ENCODE data around the gene BTBD3. TPM values are rescaled to one million over a fixed set of nuclear protein-coding genes. Genes with fewer than 3 reads are reported as not detected.

The BTBD3 gene
- total RNA-seq, 1 experiment from 2014 or later, result 21.6 TPM

DNA sequence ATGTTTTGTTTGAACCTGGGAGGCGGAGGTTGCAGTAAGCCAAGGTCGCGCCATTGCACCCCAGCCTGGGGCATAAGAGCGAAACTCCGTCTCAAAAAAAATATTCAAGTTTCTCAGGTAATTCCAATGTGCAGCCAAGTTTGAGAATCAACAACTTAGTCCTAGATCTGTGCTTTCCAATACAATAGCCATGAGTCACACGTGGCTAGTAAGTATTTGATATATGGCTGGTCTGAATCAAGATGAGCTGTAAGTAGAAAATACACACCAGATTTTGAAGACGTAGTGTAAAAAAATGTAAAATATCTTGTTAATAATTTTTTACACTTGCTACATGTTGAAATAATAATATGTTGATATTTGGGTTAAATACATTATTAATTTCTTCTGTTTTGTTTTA is 35.0 kb upstream of the BTBD3 start:
- Histone ChIP-seq H3K9me3 (ENCODE audit: low read length) (no peaks in the 10 kb centered on the region), H3K79me2 (ENCODE audit: low read length) (no peaks in the 10 kb centered on the region), H4K20me1 (ENCODE audit: low read length) (no peaks in the 10 kb centered on the region), H3F3A (ENCODE audit: low read length, unreplicated experiment) (no peaks in the 10 kb centered on the region), H3K4me1 (ENCODE audit: insufficient read depth, low read length) (0 out of 2 replicates have a peak, but pooled peaks cover 4% of the 10 kb centered on the region), H2AFZ (ENCODE audit: low read length) (no peak overlapping the region), H3K4me3 (ENCODE audit: low read length) (no peak overlapping the region), H3K36me3 (ENCODE audit: low read depth, low read length) (no peaks in the 10 kb centered on the region), H3K9me2 (replicated peaks; ENCODE audit: low read length) (no peaks in the 10 kb centered on the region), H3K27ac (ENCODE audit: low read length) (no peak overlapping the region), H3K9ac (ENCODE audit: low read length) (no peak overlapping the region), H3K4me2 (ENCODE audit: low read length) (peak overlapping the region; percentile 21; the same call in 1 of the 2 replicates), H3K27me3 (ENCODE audit: low read length) (no peaks in the 10 kb centered on the region)
- peak; percentile 55 for DNase-seq
- intact Hi-C loops (cut with micrococcal nuclease), result no loop called here
- ChIA-PET POLR2A (ENCODE audit: unreplicated experiment) (no interaction called here), CTCF (interaction anchor here (0.5 kb wide), 1 partner anchor 763 kb away, joined by 3 read pairs; no protein-coding TSS in a partner anchor)
- TF ChIP-seq, protein P1, sequence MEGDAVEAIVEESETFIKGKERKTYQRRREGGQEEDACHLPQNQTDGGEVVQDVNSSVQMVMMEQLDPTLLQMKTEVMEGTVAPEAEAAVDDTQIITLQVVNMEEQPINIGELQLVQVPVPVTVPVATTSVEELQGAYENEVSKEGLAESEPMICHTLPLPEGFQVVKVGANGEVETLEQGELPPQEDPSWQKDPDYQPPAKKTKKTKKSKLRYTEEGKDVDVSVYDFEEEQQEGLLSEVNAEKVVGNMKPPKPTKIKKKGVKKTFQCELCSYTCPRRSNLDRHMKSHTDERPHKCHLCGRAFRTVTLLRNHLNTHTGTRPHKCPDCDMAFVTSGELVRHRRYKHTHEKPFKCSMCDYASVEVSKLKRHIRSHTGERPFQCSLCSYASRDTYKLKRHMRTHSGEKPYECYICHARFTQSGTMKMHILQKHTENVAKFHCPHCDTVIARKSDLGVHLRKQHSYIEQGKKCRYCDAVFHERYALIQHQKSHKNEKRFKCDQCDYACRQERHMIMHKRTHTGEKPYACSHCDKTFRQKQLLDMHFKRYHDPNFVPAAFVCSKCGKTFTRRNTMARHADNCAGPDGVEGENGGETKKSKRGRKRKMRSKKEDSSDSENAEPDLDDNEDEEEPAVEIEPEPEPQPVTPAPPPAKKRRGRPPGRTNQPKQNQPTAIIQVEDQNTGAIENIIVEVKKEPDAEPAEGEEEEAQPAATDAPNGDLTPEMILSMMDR (conservative IDR thresholded peaks at IDR 0.05; ENCODE audit: low read depth, low read length), result no peak
- TF ChIP-seq EZH2phosphoT487 (IDR thresholded peaks at IDR 0.05; ENCODE audit: borderline replicate concordance, low read length) (no peak), EZH2 (IDR thresholded peaks at IDR 0.05; ENCODE audit: low read length, unreplicated experiment) (no peak)
- ATAC-seq, result 0 out of 2 replicates have a peak, but pooled peaks have one; percentile 24
- BruUV-seq (replicated peaks), result no TSS peak

DNA sequence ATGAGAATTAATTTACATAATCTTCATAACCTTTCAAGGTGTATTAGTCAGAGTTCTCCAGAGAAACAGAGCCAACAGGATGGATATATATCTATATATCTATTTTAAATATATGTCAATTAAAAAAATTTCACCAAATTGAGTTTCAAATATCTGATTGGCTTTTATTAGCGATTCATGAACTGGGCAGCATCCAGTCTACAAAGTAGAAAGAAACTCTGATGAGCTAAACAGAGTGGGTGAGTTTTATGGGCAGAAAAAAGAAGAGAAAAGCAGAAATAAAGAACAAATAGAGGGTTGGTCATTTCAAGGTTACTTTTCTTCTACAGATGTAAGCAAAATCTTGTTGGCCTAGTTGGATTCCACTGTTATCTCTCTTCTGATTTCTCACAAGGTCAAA is 29.0 kb upstream of the BTBD3 start:
- Histone ChIP-seq H3K4me1 (ENCODE audit: insufficient read depth, low read length) (peaks cover 13% of the 10 kb centered on the region), H3K27ac (ENCODE audit: low read length) (no peak overlapping the region), H3K9me2 (replicated peaks; ENCODE audit: low read length) (no peaks in the 10 kb centered on the region), H3F3A (ENCODE audit: low read length, unreplicated experiment) (no peaks in the 10 kb centered on the region), H3K4me3 (ENCODE audit: low read length) (no peak overlapping the region), H3K27me3 (ENCODE audit: low read length) (no peaks in the 10 kb centered on the region), H2AFZ (ENCODE audit: low read length) (no peak overlapping the region), H3K36me3 (ENCODE audit: low read depth, low read length) (no peaks in the 10 kb centered on the region), H3K9me3 (ENCODE audit: low read length) (no peaks in the 10 kb centered on the region), H3K79me2 (ENCODE audit: low read length) (peaks cover 25% of the 10 kb centered on the region), H4K20me1 (ENCODE audit: low read length) (peaks cover 8% of the 10 kb centered on the region; the same call in 1 of the 2 replicates), H3K4me2 (ENCODE audit: low read length) (no peak overlapping the region), H3K9ac (ENCODE audit: low read length) (no peak overlapping the region)
- intact Hi-C loops (cut with micrococcal nuclease), result no loop called here
- TF ChIP-seq EZH2phosphoT487 (IDR thresholded peaks at IDR 0.05; ENCODE audit: borderline replicate concordance, low read length), result no peak
- TF ChIP-seq, protein P1 (conservative IDR thresholded peaks at IDR 0.05; ENCODE audit: low read depth, low read length), result no peak
- no peak for TF ChIP-seq EZH2 (IDR thresholded peaks at IDR 0.05; ENCODE audit: low read length, unreplicated experiment)
- no peak for ATAC-seq
- POLR2A ChIA-PET (ENCODE audit: unreplicated experiment), result no interaction called here
- no TSS peak for BruUV-seq (replicated peaks)
- no peak for DNase-seq
- CTCF ChIA-PET, result no interaction called here

DNA sequence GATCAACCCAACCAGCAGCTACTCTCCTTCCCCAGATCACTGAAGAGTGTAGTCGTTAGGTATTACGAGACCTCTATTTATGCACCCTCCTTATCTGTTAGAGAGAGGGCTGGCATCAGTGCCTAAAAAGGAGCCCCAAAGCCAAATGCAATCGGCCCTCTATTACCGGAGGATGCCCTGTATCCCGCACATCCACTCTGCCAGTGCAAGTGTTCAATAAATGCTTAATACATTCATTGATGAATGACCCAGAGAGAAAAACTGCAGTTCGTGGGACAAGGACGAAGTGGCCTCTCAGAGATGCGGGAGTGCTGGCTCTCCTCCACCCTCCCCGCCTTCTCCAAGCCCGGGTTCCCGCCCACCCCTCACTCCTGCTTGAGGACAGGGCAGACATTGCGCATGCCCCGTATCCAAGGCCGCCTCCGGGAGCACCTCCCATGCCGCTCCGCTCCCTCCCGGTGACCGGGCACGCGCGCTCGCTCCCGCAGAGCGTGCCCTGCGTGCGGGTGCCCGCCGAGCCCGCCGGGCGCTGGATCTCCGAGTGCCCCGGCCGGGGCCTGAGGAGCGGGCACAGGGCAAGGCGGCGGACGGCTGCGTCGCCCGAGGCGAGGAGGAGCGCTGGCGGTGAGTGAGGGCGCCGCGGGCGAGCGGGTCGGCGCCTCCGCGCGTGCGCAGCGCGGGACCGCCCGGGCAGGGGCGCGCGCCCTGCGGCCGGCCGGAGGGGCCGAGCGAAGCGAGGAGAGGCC is 27.2 kb upstream of the BTBD3 start:
- Histone ChIP-seq H2AFZ (ENCODE audit: low read length) (peak overlapping the region; percentile 93), H3K27ac (ENCODE audit: low read length) (peak overlapping the region; percentile 55), H3F3A (ENCODE audit: low read length, unreplicated experiment) (no peaks in the 10 kb centered on the region), H3K79me2 (ENCODE audit: low read length) (peaks cover 44% of the 10 kb centered on the region), H3K4me3 (ENCODE audit: low read length) (peak overlapping the region; percentile 82), H3K4me2 (ENCODE audit: low read length) (peak overlapping the region; percentile 96), H3K9me2 (replicated peaks; ENCODE audit: low read length) (no peaks in the 10 kb centered on the region), H3K4me1 (ENCODE audit: insufficient read depth, low read length) (peaks cover 24% of the 10 kb centered on the region), H3K9me3 (ENCODE audit: low read length) (no peaks in the 10 kb centered on the region), H3K36me3 (ENCODE audit: low read depth, low read length) (no peaks in the 10 kb centered on the region), H4K20me1 (ENCODE audit: low read length) (peaks cover 14% of the 10 kb centered on the region; the same call in 1 of the 2 replicates), H3K27me3 (ENCODE audit: low read length) (no peaks in the 10 kb centered on the region), H3K9ac (ENCODE audit: low read length) (peak overlapping the region; percentile 80)
- CTCF ChIA-PET, result no interaction called here
- DNase-seq, result peak; percentile 97
- no TSS peak for BruUV-seq (replicated peaks)
- peak; percentile 67 for ATAC-seq
- POLR2A ChIA-PET (ENCODE audit: unreplicated experiment), result no interaction called here
- intact Hi-C loops (cut with micrococcal nuclease), result loop anchor here (5.0 kb wide), 1 partner anchor 78 kb away; no protein-coding TSS in a partner anchor
- TF ChIP-seq, protein P1 (conservative IDR thresholded peaks at IDR 0.05; ENCODE audit: low read depth, low read length), result no peak
- no peak for TF ChIP-seq EZH2 (IDR thresholded peaks at IDR 0.05; ENCODE audit: low read length, unreplicated experiment)
- TF ChIP-seq EZH2phosphoT487 (IDR thresholded peaks at IDR 0.05; ENCODE audit: borderline replicate concordance, low read length), result no peak
